GM12865 (cell line): ENCODE measurements around the gene PDE8B.

Experiments
- DNase-seq: peaks from one replicate; pipeline ENCODE4 v3.0.0; 2010; ENCODE audit warnings: low read depth
- H3K4me3 ChIP-seq: 2 replicates; pipeline ENCODE4 v1.5.1; 2011; ENCODE audit warnings: mild to moderate bottlenecking, low read depth, low read length, control low read depth
- TF ChIP-seq, protein P1 (sequence below): IDR thresholded peaks from 2 replicates; pipeline ENCODE4 v1.5.1; 2011; ENCODE audit warnings: low read length, control low read depth, low read depth, inconsistent platforms; ENCODE audit not compliant: insufficient read depth; ENCODE audit errors: missing control alignments

Gene PDE8B

GRCh38 chr5:77328930-77329647, 118.6 kb downstream of the PDE8B start:
- no peak overlapping the region for H3K4me3 ChIP-seq
- no peak for DNase-seq
- TF ChIP-seq, protein P1, sequence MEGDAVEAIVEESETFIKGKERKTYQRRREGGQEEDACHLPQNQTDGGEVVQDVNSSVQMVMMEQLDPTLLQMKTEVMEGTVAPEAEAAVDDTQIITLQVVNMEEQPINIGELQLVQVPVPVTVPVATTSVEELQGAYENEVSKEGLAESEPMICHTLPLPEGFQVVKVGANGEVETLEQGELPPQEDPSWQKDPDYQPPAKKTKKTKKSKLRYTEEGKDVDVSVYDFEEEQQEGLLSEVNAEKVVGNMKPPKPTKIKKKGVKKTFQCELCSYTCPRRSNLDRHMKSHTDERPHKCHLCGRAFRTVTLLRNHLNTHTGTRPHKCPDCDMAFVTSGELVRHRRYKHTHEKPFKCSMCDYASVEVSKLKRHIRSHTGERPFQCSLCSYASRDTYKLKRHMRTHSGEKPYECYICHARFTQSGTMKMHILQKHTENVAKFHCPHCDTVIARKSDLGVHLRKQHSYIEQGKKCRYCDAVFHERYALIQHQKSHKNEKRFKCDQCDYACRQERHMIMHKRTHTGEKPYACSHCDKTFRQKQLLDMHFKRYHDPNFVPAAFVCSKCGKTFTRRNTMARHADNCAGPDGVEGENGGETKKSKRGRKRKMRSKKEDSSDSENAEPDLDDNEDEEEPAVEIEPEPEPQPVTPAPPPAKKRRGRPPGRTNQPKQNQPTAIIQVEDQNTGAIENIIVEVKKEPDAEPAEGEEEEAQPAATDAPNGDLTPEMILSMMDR, result no peak

GRCh38 chr5:77329664-77330430, 119.4 kb downstream of the PDE8B start:
- H3K4me3 ChIP-seq, result no peak overlapping the region
- no peak for DNase-seq
- TF ChIP-seq, protein P1, result no peak

DNA sequence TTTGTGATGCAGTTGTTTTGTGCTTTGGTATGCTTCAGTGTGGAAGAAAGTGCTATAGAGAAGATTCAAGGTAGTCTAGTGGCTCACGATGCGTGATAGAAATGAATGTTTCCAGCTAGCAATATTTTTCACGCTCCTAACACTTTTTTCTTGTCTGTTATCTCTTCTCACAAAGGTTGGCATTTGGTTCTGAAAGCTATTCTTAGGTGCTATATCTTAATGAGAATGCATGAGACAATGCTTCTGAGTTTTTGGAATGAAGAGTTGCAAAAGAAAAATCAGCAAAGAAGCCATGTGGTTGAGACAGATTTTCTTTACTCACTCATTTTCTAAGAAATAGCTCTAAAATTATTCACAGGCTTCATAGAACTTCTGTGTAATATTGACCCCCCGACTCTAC, 122.6 kb downstream of the PDE8B start:
- TF ChIP-seq, protein P1, result no peak
- no peak overlapping the region for H3K4me3 ChIP-seq
- no peak for DNase-seq

GRCh38 chr5:77333451-77334123, 123.1 kb downstream of the PDE8B start:
- no peak for DNase-seq
- no peak overlapping the region for H3K4me3 ChIP-seq
- TF ChIP-seq, protein P1, result no peak

DNA sequence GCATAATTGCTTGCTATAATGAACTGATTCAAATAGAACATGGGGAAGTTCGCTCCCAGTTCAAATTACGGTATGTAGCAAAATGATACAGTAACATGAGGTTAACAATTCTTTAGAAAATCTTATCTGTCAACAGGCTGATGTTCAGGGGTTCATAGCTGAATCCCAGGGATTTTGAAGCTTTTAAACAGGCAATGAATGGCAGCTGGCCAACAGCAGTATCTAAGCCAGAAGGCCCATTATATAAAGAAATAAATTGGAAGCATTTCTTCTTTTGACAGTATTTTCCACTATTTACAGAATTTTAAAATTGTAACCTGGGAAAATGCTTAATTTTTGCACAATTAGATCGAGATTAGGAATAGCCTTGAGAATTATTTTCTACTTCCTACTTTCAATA, 126.8 kb downstream of the PDE8B start:
- no peak overlapping the region for H3K4me3 ChIP-seq
- TF ChIP-seq, protein P1, result no peak
- no peak for DNase-seq

GRCh38 chr5:77337686-77338085, 127.2 kb downstream of the PDE8B start:
- DNase-seq, result no peak
- TF ChIP-seq, protein P1, result no peak
- H3K4me3 ChIP-seq, result no peak overlapping the region
